DMS153 (cell line): Measurements from ENCODE around the gene TIMP2.
"Not testable (repeated sequence)": the region's sequence is repeated elsewhere in the genome, so short reads cannot be mapped to it uniquely, and the experiment has no call there.

ENCODE experiments used
- DNase-seq: peaks from one replicate; lab custom pipeline; 2025; lab: John Stamatoyannopoulos, UW

TIMP2 gene

GRCh38 chr17:78888941-78889518 lies 36.2 kb downstream of the TIMP2 start:
- DNase-seq = no peak

- DNase-seq = no peak
These were observed 38.2 kb downstream of the TIMP2 start for GRCh38 chr17:78886954-78887353.

- DNase-seq = no peak
These were observed 39.2 kb downstream of the TIMP2 start for GRCh38 chr17:78885956-78886355.

- no peak for DNase-seq
These were observed 40.1 kb downstream of the TIMP2 start for GRCh38 chr17:78884876-78885667.

- DNase-seq = no peak
These were observed 40.9 kb downstream of the TIMP2 start for GRCh38 chr17:78884148-78884825.

GRCh38 chr17:78883533-78884131 lies 41.6 kb downstream of the TIMP2 start:
- DNase-seq = peak; percentile 83

GRCh38 chr17:78883089-78883532 lies 42.1 kb downstream of the TIMP2 start:
- no peak for DNase-seq

GRCh38 chr17:78882540-78883088 lies 42.6 kb downstream of the TIMP2 start:
- no peak for DNase-seq

GRCh38 chr17:78879635-78880186 lies 45.5 kb downstream of the TIMP2 start:
- no peak for DNase-seq

GRCh38 chr17:78878871-78879527 lies 46.2 kb downstream of the TIMP2 start:
- DNase-seq = no peak

GRCh38 chr17:78878261-78878660 lies 46.9 kb downstream of the TIMP2 start:
- no peak for DNase-seq

GRCh38 chr17:78876954-78877517 lies 48.2 kb downstream of the TIMP2 start:
- not testable (repeated sequence) for DNase-seq

GRCh38 chr17:78876094-78876597 lies 49.0 kb downstream of the TIMP2 start:
- DNase-seq = no peak

GRCh38 chr17:78875363-78876093 lies 49.7 kb downstream of the TIMP2 start:
- DNase-seq = no peak

- DNase-seq = peak; percentile 66
These were observed 51.5 kb downstream of the TIMP2 start for GRCh38 chr17:78873519-78874340.

GRCh38 chr17:78872486-78872885 lies 52.7 kb downstream of the TIMP2 start:
- DNase-seq = peak; percentile 14

GRCh38 chr17:78870621-78871020 lies 54.6 kb downstream of the TIMP2 start:
- no peak for DNase-seq

GRCh38 chr17:78868391-78868790 lies 56.8 kb downstream of the TIMP2 start:
- DNase-seq = no peak

- not testable (repeated sequence) for DNase-seq
These were observed 58.1 kb downstream of the TIMP2 start for GRCh38 chr17:78867046-78867445.
